Measurements from ENCODE around the gene HEPACAM. TPM values are rescaled to one million over a fixed set of nuclear protein-coding genes. Genes with fewer than 3 reads are reported as not detected.

HEPACAM gene
- total RNA-seq, 1 donor from 2014 or later, result not detected

GRCh38 chr11:124890683-124891372 is 45.0 kb downstream of the HEPACAM start:
- DNase-seq (ENCODE audit: low read depth), result no peak
- no peak for TF ChIP-seq CTCF (IDR thresholded peaks at IDR 0.05; ENCODE audit: insufficient read depth, low read length, severe bottlenecking)
- H3K36me3 ChIP-seq (ENCODE audit: control insufficient read depth, insufficient read depth, low read length), result no peaks in the 10 kb centered on the region
- no peak for FAIRE-seq
- no peak overlapping the region for H3K4me3 ChIP-seq (ENCODE audit: low read depth, low read length)
- H3K27me3 ChIP-seq (ENCODE audit: control insufficient read depth, insufficient read depth, low read length), result no peaks in the 10 kb centered on the region

- TF ChIP-seq CTCF (IDR thresholded peaks at IDR 0.05; ENCODE audit: insufficient read depth, low read length, severe bottlenecking), result no peak
- Histone ChIP-seq H3K27me3 (ENCODE audit: control insufficient read depth, insufficient read depth, low read length) (no peaks in the 10 kb centered on the region), H3K4me3 (ENCODE audit: low read depth, low read length) (no peak overlapping the region), H3K36me3 (ENCODE audit: control insufficient read depth, insufficient read depth, low read length) (no peaks in the 10 kb centered on the region)
- no peak for DNase-seq (ENCODE audit: low read depth)
- no peak for FAIRE-seq
These were observed 45.7 kb downstream of the HEPACAM start for GRCh38 chr11:124890151-124890550.

GRCh38 chr11:124889191-124890091 is 46.4 kb downstream of the HEPACAM start:
- DNase-seq (ENCODE audit: low read depth) (no peak), FAIRE-seq (no peak)
- no peaks in the 10 kb centered on the region for H3K27me3 ChIP-seq (ENCODE audit: control insufficient read depth, insufficient read depth, low read length)
- TF ChIP-seq CTCF (IDR thresholded peaks at IDR 0.05; ENCODE audit: insufficient read depth, low read length, severe bottlenecking), result no peak
- H3K36me3 ChIP-seq (ENCODE audit: control insufficient read depth, insufficient read depth, low read length), result no peaks in the 10 kb centered on the region
- H3K4me3 ChIP-seq (ENCODE audit: low read depth, low read length), result no peak overlapping the region

GRCh38 chr11:124887667-124888013 is 48.2 kb downstream of the HEPACAM start:
- no peak for FAIRE-seq
- H3K36me3 ChIP-seq (ENCODE audit: control insufficient read depth, insufficient read depth, low read length), result no peaks in the 10 kb centered on the region

GRCh38 chr11:124886978-124887666 is 48.7 kb downstream of the HEPACAM start:
- Histone ChIP-seq H3K4me3 (ENCODE audit: low read depth, low read length) (no peak overlapping the region), H3K27me3 (ENCODE audit: control insufficient read depth, insufficient read depth, low read length) (no peaks in the 10 kb centered on the region), H3K36me3 (ENCODE audit: control insufficient read depth, insufficient read depth, low read length) (no peaks in the 10 kb centered on the region)
- FAIRE-seq, result no peak
- DNase-seq (ENCODE audit: low read depth), result no peak
- no peak for TF ChIP-seq CTCF (IDR thresholded peaks at IDR 0.05; ENCODE audit: insufficient read depth, low read length, severe bottlenecking)

More at GRCh38 chr11:124887667-124888013, 48.2 kb downstream of the HEPACAM start:
- TF ChIP-seq CTCF (IDR thresholded peaks at IDR 0.05; ENCODE audit: insufficient read depth, low read length, severe bottlenecking), result no peak
- Histone ChIP-seq H3K4me3 (ENCODE audit: low read depth, low read length) (no peak overlapping the region), H3K27me3 (ENCODE audit: control insufficient read depth, insufficient read depth, low read length) (no peaks in the 10 kb centered on the region)
- no peak for DNase-seq (ENCODE audit: low read depth)

Data from bronchial epithelial cell (primary cell).